WI38 (cell line): ENCODE data around the gene LTK.
A peak's percentile ranks its signal among the peaks of the same experiment; 100 is the strongest.

Experiments used
- H3K4me3 ChIP-seq: 2 replicates; pipeline ENCODE4 v1.5.1; 2011; ENCODE audit warnings: low read depth, mild to moderate bottlenecking, control low read depth, low read length
- TF ChIP-seq, protein P1 (sequence below): IDR thresholded peaks from 2 replicates; pipeline ENCODE4 v1.5.1; 2012; ENCODE audit warnings: low read depth, mild to moderate bottlenecking, control low read depth, low read length

The LTK gene

DNA sequence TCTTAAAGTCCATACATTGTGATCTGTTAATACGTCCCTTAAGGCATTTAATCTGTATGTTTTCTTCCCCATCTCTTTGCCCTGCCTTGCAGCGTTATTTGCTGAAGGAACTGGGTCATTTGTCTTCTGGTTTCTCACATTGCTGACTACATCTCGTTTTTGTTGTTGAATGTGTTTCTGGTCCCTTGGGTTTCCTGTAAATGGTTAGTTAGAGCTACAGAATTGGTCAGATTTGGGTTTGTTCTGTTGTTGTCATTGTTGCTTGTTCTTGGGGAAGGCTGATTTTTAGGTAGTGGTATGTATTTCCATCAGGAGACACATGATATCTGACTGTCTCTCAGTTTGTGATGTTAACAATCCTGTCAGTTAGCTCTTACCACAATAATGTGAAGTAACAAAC lies 46.9 kb downstream of the LTK start:
- TF ChIP-seq, protein P1, sequence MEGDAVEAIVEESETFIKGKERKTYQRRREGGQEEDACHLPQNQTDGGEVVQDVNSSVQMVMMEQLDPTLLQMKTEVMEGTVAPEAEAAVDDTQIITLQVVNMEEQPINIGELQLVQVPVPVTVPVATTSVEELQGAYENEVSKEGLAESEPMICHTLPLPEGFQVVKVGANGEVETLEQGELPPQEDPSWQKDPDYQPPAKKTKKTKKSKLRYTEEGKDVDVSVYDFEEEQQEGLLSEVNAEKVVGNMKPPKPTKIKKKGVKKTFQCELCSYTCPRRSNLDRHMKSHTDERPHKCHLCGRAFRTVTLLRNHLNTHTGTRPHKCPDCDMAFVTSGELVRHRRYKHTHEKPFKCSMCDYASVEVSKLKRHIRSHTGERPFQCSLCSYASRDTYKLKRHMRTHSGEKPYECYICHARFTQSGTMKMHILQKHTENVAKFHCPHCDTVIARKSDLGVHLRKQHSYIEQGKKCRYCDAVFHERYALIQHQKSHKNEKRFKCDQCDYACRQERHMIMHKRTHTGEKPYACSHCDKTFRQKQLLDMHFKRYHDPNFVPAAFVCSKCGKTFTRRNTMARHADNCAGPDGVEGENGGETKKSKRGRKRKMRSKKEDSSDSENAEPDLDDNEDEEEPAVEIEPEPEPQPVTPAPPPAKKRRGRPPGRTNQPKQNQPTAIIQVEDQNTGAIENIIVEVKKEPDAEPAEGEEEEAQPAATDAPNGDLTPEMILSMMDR: no peak
- no peak overlapping the region for H3K4me3 ChIP-seq

DNA sequence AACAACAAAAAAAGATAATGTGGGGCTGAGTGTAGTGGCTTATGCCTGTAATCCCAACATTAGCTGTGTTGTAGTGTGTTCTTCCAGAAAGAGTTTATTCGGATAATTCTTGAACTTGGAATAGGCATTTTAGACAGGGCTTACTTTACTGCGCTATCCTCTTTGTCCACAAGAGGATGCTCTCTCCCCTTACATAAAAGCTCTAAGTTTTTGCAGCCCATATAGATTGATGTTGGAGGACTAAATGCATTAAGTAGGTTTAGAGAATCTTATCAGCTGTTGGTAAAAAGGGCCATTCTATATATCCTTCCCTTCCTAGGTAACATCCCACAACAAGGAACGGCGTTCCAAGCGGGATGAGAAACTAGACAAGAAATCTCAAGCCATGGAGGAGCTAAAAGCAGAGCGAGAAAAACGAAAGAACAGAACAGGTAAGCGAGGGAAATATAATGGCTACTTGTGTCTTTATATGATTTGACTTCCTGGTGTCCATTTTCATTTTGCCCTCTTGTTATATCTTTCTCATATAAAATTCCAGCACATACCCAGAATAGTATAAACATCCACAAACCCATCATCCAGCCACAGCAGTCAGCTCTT lies 47.7 kb downstream of the LTK start:
- TF ChIP-seq, protein P1: peak; percentile 98
- no peak overlapping the region for H3K4me3 ChIP-seq

DNA sequence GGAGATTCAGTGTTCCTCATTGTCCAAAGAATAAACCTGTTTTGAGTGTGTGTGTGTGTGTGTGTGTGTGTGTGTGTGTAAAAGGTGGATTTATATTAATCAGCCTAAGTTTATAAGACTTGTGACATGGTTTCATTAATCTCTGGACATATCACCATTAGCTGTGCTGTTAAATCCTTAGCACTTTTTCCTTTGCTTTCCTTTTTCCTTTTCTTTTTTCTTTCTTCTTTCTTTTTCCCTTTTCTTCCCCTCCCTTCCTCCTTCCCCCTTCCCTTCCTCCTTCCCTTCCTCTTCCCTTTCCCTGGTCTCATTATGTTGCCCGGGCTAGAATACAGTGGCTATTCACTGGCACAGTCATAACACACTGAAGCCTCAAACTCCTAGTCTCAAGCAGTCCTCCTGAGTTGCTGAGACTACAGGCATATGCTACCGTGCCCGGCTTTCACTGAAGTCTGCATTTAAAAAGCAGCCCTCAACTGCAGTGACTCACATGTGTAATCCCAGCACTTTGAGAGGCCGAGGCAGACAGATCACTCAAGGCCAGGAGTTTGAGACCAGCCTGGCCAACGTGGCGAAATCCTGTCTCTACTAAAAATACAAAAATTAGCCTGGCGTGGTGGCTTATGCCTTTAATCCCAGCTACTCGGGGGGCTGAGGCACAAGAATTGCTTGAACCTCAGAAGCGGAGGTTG lies 48.6 kb downstream of the LTK start:
- TF ChIP-seq, protein P1: no peak
- H3K4me3 ChIP-seq: no peak overlapping the region

DNA sequence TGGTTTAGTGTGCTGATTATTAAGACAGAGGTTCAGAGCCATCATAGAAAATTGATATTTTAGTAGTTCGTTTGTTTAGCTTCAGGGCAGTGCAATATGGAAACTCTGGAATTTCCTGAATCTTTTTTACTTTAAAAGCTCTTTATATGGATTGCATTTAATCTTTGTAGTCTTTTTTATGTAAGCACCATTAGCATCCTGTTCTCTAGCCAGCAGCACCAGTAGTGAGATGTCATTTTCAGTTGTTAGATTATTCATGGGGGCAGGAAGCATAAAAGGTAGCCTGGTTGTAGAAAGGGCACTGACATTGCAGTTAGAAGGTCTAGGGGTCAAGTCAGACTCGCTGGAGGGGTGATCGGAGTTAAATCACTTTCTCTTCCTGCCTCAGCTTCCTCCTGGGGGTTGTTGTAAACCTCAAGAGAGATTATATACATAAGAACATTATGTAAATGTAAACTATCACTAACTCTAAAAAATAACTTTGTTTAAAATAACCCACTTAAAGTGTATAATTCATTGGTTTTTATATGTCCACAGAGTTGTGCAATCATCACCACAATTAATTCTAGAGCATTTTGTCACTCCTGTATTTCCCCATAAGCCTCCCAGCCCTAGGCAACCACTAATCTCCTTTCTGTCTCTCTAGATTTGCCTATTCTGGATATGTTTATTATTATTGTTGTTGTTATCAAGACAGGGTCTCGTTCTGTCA lies 51.4 kb downstream of the LTK start:
- no peak overlapping the region for H3K4me3 ChIP-seq
- TF ChIP-seq, protein P1: no peak
